Endometrial microvascular endothelial cells (primary cell): ENCODE measurements around the gene FABP1. TPM values are rescaled to one million over a fixed set of nuclear protein-coding genes. Genes with fewer than 3 reads are reported as not detected.

ENCODE experiments used
- in situ Hi-C: cut with HindIII; loops from 2 replicates; pipeline ENCODE4 v1.10.0; 2017; ENCODE audit warnings: low sequenced_read_pairs, low pct_unique_long_range_greater_than_20kb; ENCODE audit errors: inconsistent ontology term
- total RNA-seq: library from RNA; depleted of rRNA; stranded (reverse); fragments of >200 nt; gene quantifications from one replicate; pipeline ENCODE4 v1.2.3, GENCODE V29; 2015; ENCODE audit errors: inconsistent ontology term

Gene FABP1
- total RNA-seq, 1 donor from 2014 or later: not detected

GRCh38 chr2:88121678-88122077 lies 6.2 kb downstream of the FABP1 start:
- in situ Hi-C loops: no loop called here

- in situ Hi-C loops: no loop called here
Measured at GRCh38 chr2:88117973-88118372, 9.9 kb downstream of the FABP1 start.

- in situ Hi-C loops: no loop called here
Measured at GRCh38 chr2:88116669-88117432, 11.0 kb downstream of the FABP1 start.

DNA sequence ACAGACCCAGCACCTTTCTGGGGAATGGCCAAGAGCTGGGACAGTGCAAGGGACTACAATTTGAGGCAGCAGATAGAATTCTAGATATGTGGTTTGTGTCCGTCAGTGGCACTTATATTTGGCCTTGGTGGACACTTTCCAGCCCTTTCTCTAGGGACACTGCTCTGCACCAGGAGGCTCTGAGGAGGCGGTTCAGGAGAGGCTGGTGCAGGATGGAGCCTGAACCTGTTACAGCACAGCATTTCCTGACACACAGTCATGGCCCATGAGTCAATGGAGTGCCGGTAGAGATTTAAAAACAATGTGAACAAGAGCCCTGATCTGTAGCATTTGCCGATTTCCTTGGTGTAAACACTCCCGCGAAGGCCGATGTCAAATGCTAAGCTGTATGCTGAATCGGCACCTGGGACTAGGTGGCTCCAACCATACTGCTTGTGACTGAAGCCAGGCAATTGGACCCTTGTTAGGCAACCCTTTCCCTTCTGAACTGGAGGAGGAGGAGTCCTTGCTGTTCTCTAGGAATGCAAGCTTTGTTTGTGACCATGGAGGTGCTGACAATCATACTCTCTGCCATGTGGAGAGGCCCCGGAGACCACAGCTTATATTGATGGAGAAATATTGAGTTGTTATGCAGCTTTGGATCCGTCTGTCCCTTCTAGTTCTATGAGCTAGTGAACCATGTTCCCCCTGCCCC lies 11.9 kb downstream of the FABP1 start:
- in situ Hi-C loops: no loop called here

DNA sequence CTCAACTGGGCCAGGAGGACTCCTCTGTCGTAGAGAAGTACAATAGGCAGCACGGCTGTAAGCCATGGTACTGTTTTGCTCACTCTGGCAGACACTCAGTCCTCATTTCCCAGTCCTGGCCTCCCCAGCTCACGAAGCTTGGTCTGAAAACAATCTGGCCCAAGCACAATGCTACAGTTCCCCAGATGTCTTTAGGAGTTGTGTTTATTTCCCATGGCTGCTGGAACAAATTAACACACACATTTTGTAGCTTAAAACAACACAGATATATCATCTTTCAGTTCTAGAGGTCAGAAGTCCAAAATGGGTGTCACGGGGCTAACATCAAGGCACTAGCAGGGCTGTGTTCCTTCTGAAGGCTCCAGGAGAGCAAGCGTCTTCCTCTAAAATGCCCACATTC lies 13.0 kb downstream of the FABP1 start:
- in situ Hi-C loops: no loop called here

DNA sequence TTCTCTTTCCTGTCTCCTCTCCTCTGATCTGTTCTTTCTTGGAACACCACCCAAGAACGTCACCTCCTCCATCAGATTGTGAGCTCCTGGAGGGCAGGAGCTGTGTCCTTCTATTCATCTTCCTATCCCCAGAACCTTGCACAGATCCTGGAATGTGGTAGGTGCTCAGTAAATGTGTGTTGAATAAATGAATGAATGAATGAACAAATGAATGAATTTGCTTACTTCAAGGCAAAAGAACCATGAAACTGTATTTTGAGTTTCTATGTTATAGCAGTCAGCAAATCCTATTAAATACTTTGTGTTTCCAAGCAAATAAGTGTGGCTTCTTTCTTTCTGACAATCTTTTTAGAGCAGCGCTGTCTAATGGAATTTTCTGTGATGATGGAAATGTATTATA lies 14.8 kb downstream of the FABP1 start:
- in situ Hi-C loops: no loop called here

- in situ Hi-C loops: no loop called here
Measured at GRCh38 chr2:88110830-88111229, 17.0 kb downstream of the FABP1 start.

DNA sequence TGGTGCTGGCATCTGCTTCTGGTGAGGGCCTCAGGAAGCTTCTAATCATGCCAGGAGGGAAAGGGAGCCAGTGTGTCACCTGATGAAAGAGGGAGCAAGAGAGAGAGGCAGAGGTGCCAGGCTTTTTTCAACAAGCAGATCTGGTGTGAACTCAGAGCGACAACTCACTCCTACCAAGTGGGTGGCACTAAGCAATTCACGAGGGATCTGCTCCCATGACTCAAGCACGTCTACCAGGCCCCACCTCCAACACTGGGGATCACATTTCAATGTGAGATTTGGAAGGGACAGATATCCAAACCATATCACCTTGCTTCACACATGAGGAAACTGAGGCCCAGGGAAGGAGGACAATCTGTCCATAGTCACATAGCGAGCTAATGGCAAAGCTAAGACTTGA lies 19.1 kb downstream of the FABP1 start:
- in situ Hi-C loops: no loop called here

GRCh38 chr2:88100489-88100858 lies 27.4 kb downstream of the FABP1 start:
- in situ Hi-C loops: no loop called here

GRCh38 chr2:88099798-88100488 lies 27.9 kb downstream of the FABP1 start:
- in situ Hi-C loops: no loop called here

GRCh38 chr2:88098558-88098900 lies 29.3 kb downstream of the FABP1 start:
- in situ Hi-C loops: no loop called here

- in situ Hi-C loops: no loop called here
Measured at GRCh38 chr2:88097891-88098557, 29.8 kb downstream of the FABP1 start.

DNA sequence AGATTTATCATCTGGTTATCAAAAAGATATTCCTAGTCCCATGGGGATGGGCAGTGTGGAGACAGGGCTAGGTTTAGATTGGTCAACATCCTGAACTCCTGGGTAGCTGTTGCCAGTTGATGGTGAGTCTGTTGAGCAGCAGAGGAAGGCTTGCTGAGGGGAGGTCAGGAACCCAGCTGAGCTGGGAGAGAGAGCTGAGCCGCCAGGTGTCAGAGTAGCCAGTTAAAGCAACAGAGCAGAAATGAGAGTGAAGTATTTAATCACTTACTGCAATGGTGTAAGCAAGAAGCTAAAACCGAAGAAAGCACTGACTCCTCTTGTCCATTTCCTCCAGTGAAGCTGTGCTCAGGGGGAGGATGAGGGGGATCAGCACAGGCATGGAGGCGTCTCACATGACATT lies 30.7 kb downstream of the FABP1 start:
- in situ Hi-C loops: no loop called here

- in situ Hi-C loops: no loop called here
Measured at GRCh38 chr2:88096708-88097107, 31.2 kb downstream of the FABP1 start.

- in situ Hi-C loops: no loop called here
Measured at GRCh38 chr2:88095022-88095421, 32.8 kb downstream of the FABP1 start.

DNA sequence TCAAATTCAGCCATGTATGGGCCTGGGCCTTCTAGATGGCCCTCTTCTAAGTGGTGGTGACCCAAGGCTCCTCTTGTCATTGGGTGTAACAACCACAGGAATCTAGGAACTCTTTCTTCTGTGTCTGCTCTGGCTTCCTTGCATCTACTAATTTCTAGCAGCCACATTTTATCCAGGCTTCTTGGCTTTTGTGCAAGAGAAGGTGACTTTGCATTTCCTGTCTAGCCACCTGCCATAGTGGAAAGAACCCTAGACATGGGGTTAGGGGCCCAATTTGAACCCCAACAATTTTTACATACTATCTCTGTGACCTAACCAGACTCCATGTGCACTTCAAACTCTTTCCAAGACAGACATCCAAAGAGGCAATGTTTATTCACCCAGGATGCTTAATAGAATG lies 35.1 kb downstream of the FABP1 start:
- in situ Hi-C loops: no loop called here

DNA sequence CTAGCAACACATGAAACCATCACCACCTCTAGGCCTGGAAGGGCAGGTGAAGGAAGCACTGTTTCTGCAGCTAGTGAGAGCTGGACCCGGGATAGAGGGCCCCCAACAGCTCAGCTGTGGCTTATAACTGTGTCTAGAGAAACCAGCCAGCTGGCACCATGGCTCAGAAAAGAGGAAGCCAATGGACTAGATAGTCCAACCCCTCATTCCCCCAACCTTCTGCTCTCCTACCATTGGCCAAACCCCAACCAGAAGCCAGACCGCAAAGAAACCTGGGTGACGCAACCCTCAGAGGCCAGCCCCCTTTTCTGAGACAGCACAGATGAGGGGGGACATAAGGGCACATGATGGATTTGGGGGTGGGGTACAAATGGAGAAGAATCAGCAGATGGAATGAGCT lies 35.9 kb downstream of the FABP1 start:
- in situ Hi-C loops: no loop called here

DNA sequence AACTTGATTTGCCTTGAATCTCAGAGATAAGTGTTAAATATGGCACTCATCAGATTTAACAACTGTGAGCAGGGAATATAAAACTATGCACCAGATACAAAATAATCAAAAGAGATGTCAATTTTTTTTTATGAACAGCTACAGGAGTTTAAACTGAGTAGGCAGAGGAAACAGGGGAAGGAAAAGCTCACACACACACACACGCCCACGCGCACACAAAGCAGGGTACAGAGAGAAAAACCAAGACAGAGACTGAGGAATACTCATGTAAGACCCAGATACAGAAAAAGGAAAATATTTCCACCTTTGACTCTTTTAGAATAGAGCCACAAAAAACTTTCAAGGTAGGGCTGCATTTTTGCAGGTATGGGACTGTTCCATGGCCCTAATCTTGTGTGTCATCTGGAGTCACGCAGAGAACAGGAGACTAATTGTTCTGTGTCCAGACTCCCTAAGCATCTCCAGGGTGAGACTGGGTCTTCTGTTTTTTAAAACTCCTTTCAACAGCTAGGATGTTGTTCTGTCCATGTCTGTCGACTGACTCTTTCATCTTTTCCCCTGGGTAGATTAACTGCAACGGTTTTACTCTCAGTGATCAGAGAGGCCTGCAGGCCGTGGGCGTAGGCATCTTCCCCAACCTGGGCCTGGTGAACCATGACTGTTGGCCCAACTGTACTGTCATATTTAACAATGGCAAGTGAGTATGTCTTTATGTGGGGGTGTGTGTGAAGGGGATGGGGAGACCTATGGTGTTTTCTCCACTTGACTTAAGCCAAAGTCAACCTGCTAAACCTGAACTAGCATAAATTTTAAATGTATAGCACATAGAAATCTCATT lies 37.2 kb downstream of the FABP1 start:
- in situ Hi-C loops: no loop called here

DNA sequence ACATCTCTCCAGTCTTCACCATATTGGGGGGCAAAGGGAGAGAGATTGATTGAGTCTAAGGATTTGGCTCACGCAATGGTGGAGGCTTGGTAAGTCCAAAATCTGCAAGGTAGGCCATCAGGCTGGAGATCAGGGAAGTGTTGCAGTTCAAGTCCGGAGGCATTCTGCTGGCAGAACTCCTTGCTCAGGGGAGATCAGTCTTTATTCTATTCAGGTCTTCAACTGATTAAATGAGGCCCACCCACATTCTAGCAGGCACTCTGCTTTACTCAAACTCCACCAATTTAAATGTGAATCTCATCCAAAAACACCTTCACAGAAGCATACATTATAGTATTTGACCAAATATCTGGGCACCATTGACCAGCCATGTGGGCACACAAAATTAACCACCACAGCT lies 38.9 kb downstream of the FABP1 start:
- in situ Hi-C loops: no loop called here
